Measurements from ENCODE around the gene ETV7.

Gene ETV7

GRCh38 chr6:36377594-36377993 lies 9.9 kb downstream of the ETV7 start:
- H3K36me3 Mint-ChIP-seq (ENCODE audit: low read depth): no peaks in the 10 kb centered on the region
- H3K27me3 Mint-ChIP-seq (ENCODE audit: low read depth): peaks cover 11% of the 10 kb centered on the region
- no peak for DNase-seq (ENCODE audit: low spot score)
- no peak overlapping the region for H3K27ac Mint-ChIP-seq
- H3K4me3 Mint-ChIP-seq: no peak overlapping the region
- H3K9me3 Mint-ChIP-seq: no peaks in the 10 kb centered on the region
- no peaks in the 10 kb centered on the region for H3K4me1 Mint-ChIP-seq (ENCODE audit: low read depth)

GRCh38 chr6:36376742-36377141 lies 10.7 kb downstream of the ETV7 start:
- H3K27ac Mint-ChIP-seq: no peak overlapping the region
- H3K4me3 Mint-ChIP-seq: no peak overlapping the region

GRCh38 chr6:36376183-36376582 lies 11.3 kb downstream of the ETV7 start:
- Mint-ChIP-seq H3K27me3 (ENCODE audit: low read depth) (peaks cover 11% of the 10 kb centered on the region), H3K4me1 (ENCODE audit: low read depth) (no peaks in the 10 kb centered on the region), H3K9me3 (no peaks in the 10 kb centered on the region), H3K4me3 (no peak overlapping the region), H3K36me3 (ENCODE audit: low read depth) (no peaks in the 10 kb centered on the region), H3K27ac (no peak overlapping the region)
- no peak for DNase-seq (ENCODE audit: low spot score)

More at GRCh38 chr6:36376742-36377141, 10.7 kb downstream of the ETV7 start:
- H3K4me1 Mint-ChIP-seq (ENCODE audit: low read depth): no peaks in the 10 kb centered on the region
- peaks cover 11% of the 10 kb centered on the region for H3K27me3 Mint-ChIP-seq (ENCODE audit: low read depth)
- DNase-seq (ENCODE audit: low spot score): no peak
- H3K36me3 Mint-ChIP-seq (ENCODE audit: low read depth): no peaks in the 10 kb centered on the region
- no peaks in the 10 kb centered on the region for H3K9me3 Mint-ChIP-seq

GRCh38 chr6:36375644-36376155 lies 11.8 kb downstream of the ETV7 start:
- H3K9me3 Mint-ChIP-seq: no peaks in the 10 kb centered on the region
- H3K4me3 Mint-ChIP-seq: no peak overlapping the region
- H3K27ac Mint-ChIP-seq: no peak overlapping the region
- no peaks in the 10 kb centered on the region for H3K36me3 Mint-ChIP-seq (ENCODE audit: low read depth)
- no peak for DNase-seq (ENCODE audit: low spot score)
- no peaks in the 10 kb centered on the region for H3K4me1 Mint-ChIP-seq (ENCODE audit: low read depth)
- peaks cover 11% of the 10 kb centered on the region for H3K27me3 Mint-ChIP-seq (ENCODE audit: low read depth)

- no peaks in the 10 kb centered on the region for H3K4me1 Mint-ChIP-seq (ENCODE audit: low read depth)
- H3K9me3 Mint-ChIP-seq: no peaks in the 10 kb centered on the region
- no peaks in the 10 kb centered on the region for H3K36me3 Mint-ChIP-seq (ENCODE audit: low read depth)
- H3K27ac Mint-ChIP-seq: no peak overlapping the region
- peaks cover 9% of the 10 kb centered on the region for H3K27me3 Mint-ChIP-seq (ENCODE audit: low read depth)
- H3K4me3 Mint-ChIP-seq: no peak overlapping the region
- DNase-seq (ENCODE audit: low spot score): no peak
Measured at GRCh38 chr6:36374972-36375371, 12.5 kb downstream of the ETV7 start.

GRCh38 chr6:36374194-36374593 lies 13.3 kb downstream of the ETV7 start:
- H3K27ac Mint-ChIP-seq: no peak overlapping the region
- peaks cover 9% of the 10 kb centered on the region for H3K27me3 Mint-ChIP-seq (ENCODE audit: low read depth)
- no peaks in the 10 kb centered on the region for H3K4me1 Mint-ChIP-seq (ENCODE audit: low read depth)
- H3K9me3 Mint-ChIP-seq: no peaks in the 10 kb centered on the region
- H3K4me3 Mint-ChIP-seq: no peak overlapping the region
- H3K36me3 Mint-ChIP-seq (ENCODE audit: low read depth): no peaks in the 10 kb centered on the region
- DNase-seq (ENCODE audit: low spot score): no peak

- no peak for DNase-seq (ENCODE audit: low spot score)
- peaks cover 9% of the 10 kb centered on the region for H3K27me3 Mint-ChIP-seq (ENCODE audit: low read depth)
- H3K4me3 Mint-ChIP-seq: no peak overlapping the region
- no peaks in the 10 kb centered on the region for H3K36me3 Mint-ChIP-seq (ENCODE audit: low read depth)
- H3K27ac Mint-ChIP-seq: no peak overlapping the region
- no peaks in the 10 kb centered on the region for H3K9me3 Mint-ChIP-seq
- H3K4me1 Mint-ChIP-seq (ENCODE audit: low read depth): no peaks in the 10 kb centered on the region
Measured at GRCh38 chr6:36373368-36374019, 14.0 kb downstream of the ETV7 start.

- no peaks in the 10 kb centered on the region for H3K9me3 Mint-ChIP-seq
- H3K36me3 Mint-ChIP-seq (ENCODE audit: low read depth): no peaks in the 10 kb centered on the region
- no peak overlapping the region for H3K27ac Mint-ChIP-seq
- peaks cover 9% of the 10 kb centered on the region for H3K27me3 Mint-ChIP-seq (ENCODE audit: low read depth)
- no peak overlapping the region for H3K4me3 Mint-ChIP-seq
- H3K4me1 Mint-ChIP-seq (ENCODE audit: low read depth): no peaks in the 10 kb centered on the region
- DNase-seq (ENCODE audit: low spot score): no peak
Measured at GRCh38 chr6:36372088-36372487, 15.4 kb downstream of the ETV7 start.

GRCh38 chr6:36371211-36371610 lies 16.3 kb downstream of the ETV7 start:
- H3K9me3 Mint-ChIP-seq: no peaks in the 10 kb centered on the region
- H3K27ac Mint-ChIP-seq: no peak overlapping the region
- H3K4me1 Mint-ChIP-seq (ENCODE audit: low read depth): no peaks in the 10 kb centered on the region
- peaks cover 9% of the 10 kb centered on the region for H3K27me3 Mint-ChIP-seq (ENCODE audit: low read depth)
- H3K36me3 Mint-ChIP-seq (ENCODE audit: low read depth): no peaks in the 10 kb centered on the region
- no peak for DNase-seq (ENCODE audit: low spot score)
- no peak overlapping the region for H3K4me3 Mint-ChIP-seq

GRCh38 chr6:36370638-36371037 lies 16.8 kb downstream of the ETV7 start:
- no peaks in the 10 kb centered on the region for H3K9me3 Mint-ChIP-seq
- H3K27me3 Mint-ChIP-seq (ENCODE audit: low read depth): peaks cover 9% of the 10 kb centered on the region
- H3K4me3 Mint-ChIP-seq: no peak overlapping the region
- no peaks in the 10 kb centered on the region for H3K36me3 Mint-ChIP-seq (ENCODE audit: low read depth)
- no peaks in the 10 kb centered on the region for H3K4me1 Mint-ChIP-seq (ENCODE audit: low read depth)
- no peak for DNase-seq (ENCODE audit: low spot score)
- H3K27ac Mint-ChIP-seq: no peak overlapping the region

GRCh38 chr6:36368921-36369865 lies 18.3 kb downstream of the ETV7 start:
- Mint-ChIP-seq H3K27ac (no peak overlapping the region), H3K9me3 (no peaks in the 10 kb centered on the region), H3K27me3 (ENCODE audit: low read depth) (peaks cover 7% of the 10 kb centered on the region), H3K4me3 (no peak overlapping the region), H3K36me3 (ENCODE audit: low read depth) (no peaks in the 10 kb centered on the region), H3K4me1 (ENCODE audit: low read depth) (peaks cover 2% of the 10 kb centered on the region)
- no peak for DNase-seq (ENCODE audit: low spot score)

GRCh38 chr6:36368421-36368820 lies 19.0 kb downstream of the ETV7 start:
- Mint-ChIP-seq H3K27me3 (ENCODE audit: low read depth) (peaks cover 7% of the 10 kb centered on the region), H3K9me3 (no peaks in the 10 kb centered on the region), H3K27ac (no peak overlapping the region), H3K4me1 (ENCODE audit: low read depth) (peaks cover 2% of the 10 kb centered on the region), H3K4me3 (no peak overlapping the region), H3K36me3 (ENCODE audit: low read depth) (no peaks in the 10 kb centered on the region)
- no peak for DNase-seq (ENCODE audit: low spot score)

- Mint-ChIP-seq H3K9me3 (no peaks in the 10 kb centered on the region), H3K27me3 (ENCODE audit: low read depth) (peaks cover 4% of the 10 kb centered on the region), H3K36me3 (ENCODE audit: low read depth) (no peaks in the 10 kb centered on the region), H3K4me3 (no peak overlapping the region), H3K27ac (no peak overlapping the region), H3K4me1 (ENCODE audit: low read depth) (peaks cover 2% of the 10 kb centered on the region)
- no peak for DNase-seq (ENCODE audit: low spot score)
Measured at GRCh38 chr6:36367743-36368142, 19.7 kb downstream of the ETV7 start.

All from T-helper 2 cell treated with Interferon-gamma antibody and Interleukin-4, amounts not matched to agents 5 μg/mL and 100 μg/mL, for 36 hours (primary cell).